Measurements from ENCODE around the gene ZNF804B.

ZNF804B gene

GRCh38 chr7:88928276-88928675 is 168.8 kb downstream of the ZNF804B start:
- no peak for TF ChIP-seq CTCF (IDR thresholded peaks at IDR 0.05; ENCODE audit: extremely low read depth, insufficient read depth, missing control alignments)
- in situ Hi-C loops (cut with MboI; ENCODE audit: low pct_unique_long_range_greater_than_20kb, low sequenced_read_pairs, unreplicated experiment), result no loop called here
- no peak for DNase-seq (ENCODE audit: low spot score)

- no peak for TF ChIP-seq CTCF (IDR thresholded peaks at IDR 0.05; ENCODE audit: extremely low read depth, insufficient read depth, missing control alignments)
- DNase-seq (ENCODE audit: low spot score), result no peak
- in situ Hi-C loops (cut with MboI; ENCODE audit: low pct_unique_long_range_greater_than_20kb, low sequenced_read_pairs, unreplicated experiment), result no loop called here
Measured at GRCh38 chr7:88929719-88930118, 170.2 kb downstream of the ZNF804B start.

GRCh38 chr7:88933285-88933684 is 173.8 kb downstream of the ZNF804B start:
- in situ Hi-C loops (cut with MboI; ENCODE audit: low pct_unique_long_range_greater_than_20kb, low sequenced_read_pairs, unreplicated experiment), result no loop called here
- DNase-seq (ENCODE audit: low spot score), result no peak
- no peak for TF ChIP-seq CTCF (IDR thresholded peaks at IDR 0.05; ENCODE audit: extremely low read depth, insufficient read depth, missing control alignments)

GRCh38 chr7:88942815-88943501 is 183.5 kb downstream of the ZNF804B start:
- in situ Hi-C loops (cut with MboI; ENCODE audit: low pct_unique_long_range_greater_than_20kb, low sequenced_read_pairs, unreplicated experiment), result no loop called here
- no peak for DNase-seq (ENCODE audit: low spot score)

GRCh38 chr7:88951826-88952225 is 192.3 kb downstream of the ZNF804B start:
- no peak for DNase-seq (ENCODE audit: low spot score)
- in situ Hi-C loops (cut with MboI; ENCODE audit: low pct_unique_long_range_greater_than_20kb, low sequenced_read_pairs, unreplicated experiment), result no loop called here
- no peak for TF ChIP-seq CTCF (IDR thresholded peaks at IDR 0.05; ENCODE audit: extremely low read depth, insufficient read depth, missing control alignments)

More at GRCh38 chr7:88942815-88943501, 183.5 kb downstream of the ZNF804B start:
- no peak for TF ChIP-seq CTCF (IDR thresholded peaks at IDR 0.05; ENCODE audit: extremely low read depth, insufficient read depth, missing control alignments)

GRCh38 chr7:88964418-88964817 is 204.9 kb downstream of the ZNF804B start:
- TF ChIP-seq CTCF (IDR thresholded peaks at IDR 0.05; ENCODE audit: extremely low read depth, insufficient read depth, missing control alignments), result no peak
- no peak for DNase-seq (ENCODE audit: low spot score)
- in situ Hi-C loops (cut with MboI; ENCODE audit: low pct_unique_long_range_greater_than_20kb, low sequenced_read_pairs, unreplicated experiment), result no loop called here

Data from GM13977 (cell line).